ENCODE data around the gene AIG1.

AIG1 gene

GRCh38 chr6:143112837-143113236, 52.1 kb downstream of the AIG1 start:
- no peaks in the 10 kb centered on the region for H3K36me3 Mint-ChIP-seq
- H3K27me3 Mint-ChIP-seq = no peaks in the 10 kb centered on the region
- no peak for DNase-seq
- H3K9me3 Mint-ChIP-seq = no peaks in the 10 kb centered on the region
- H3K4me1 Mint-ChIP-seq = no peaks in the 10 kb centered on the region
- H3K4me3 Mint-ChIP-seq = no peak overlapping the region
- H3K27ac Mint-ChIP-seq = no peak overlapping the region
- CTCF ChIA-PET = no interaction called here

- Mint-ChIP-seq H3K36me3 (peaks cover 1% of the 10 kb centered on the region), H3K9me3 (peaks cover 2% of the 10 kb centered on the region), H3K4me3 (no peak overlapping the region), H3K27me3 (no peaks in the 10 kb centered on the region), H3K4me1 (no peaks in the 10 kb centered on the region), H3K27ac (no peak overlapping the region)
- CTCF ChIA-PET = no interaction called here
- no peak for DNase-seq
These were observed 55.0 kb downstream of the AIG1 start for GRCh38 chr6:143115728-143116127.

GRCh38 chr6:143117108-143117507, 56.4 kb downstream of the AIG1 start:
- Mint-ChIP-seq H3K4me1 (no peaks in the 10 kb centered on the region), H3K27ac (no peak overlapping the region), H3K27me3 (no peaks in the 10 kb centered on the region), H3K4me3 (no peak overlapping the region), H3K36me3 (peaks cover 1% of the 10 kb centered on the region), H3K9me3 (peaks cover 6% of the 10 kb centered on the region)
- CTCF ChIA-PET = no interaction called here
- DNase-seq = no peak

GRCh38 chr6:143119260-143119659, 58.6 kb downstream of the AIG1 start:
- no peak overlapping the region for H3K4me3 Mint-ChIP-seq
- no peak overlapping the region for H3K27ac Mint-ChIP-seq
- CTCF ChIA-PET = no interaction called here
- no peaks in the 10 kb centered on the region for H3K27me3 Mint-ChIP-seq
- peaks cover 1% of the 10 kb centered on the region for H3K36me3 Mint-ChIP-seq
- H3K4me1 Mint-ChIP-seq = no peaks in the 10 kb centered on the region
- no peak for DNase-seq
- peaks cover 6% of the 10 kb centered on the region for H3K9me3 Mint-ChIP-seq

- CTCF ChIA-PET = no interaction called here
- H3K4me1 Mint-ChIP-seq = no peaks in the 10 kb centered on the region
- no peak for DNase-seq
- H3K36me3 Mint-ChIP-seq = peaks cover 1% of the 10 kb centered on the region
- no peaks in the 10 kb centered on the region for H3K27me3 Mint-ChIP-seq
- no peak overlapping the region for H3K4me3 Mint-ChIP-seq
- H3K27ac Mint-ChIP-seq = no peak overlapping the region
- peaks cover 6% of the 10 kb centered on the region for H3K9me3 Mint-ChIP-seq
These were observed 62.4 kb downstream of the AIG1 start for GRCh38 chr6:143123081-143123480.

GRCh38 chr6:143123941-143124340, 63.3 kb downstream of the AIG1 start:
- peaks cover 6% of the 10 kb centered on the region for H3K9me3 Mint-ChIP-seq
- DNase-seq = no peak
- H3K36me3 Mint-ChIP-seq = peaks cover 1% of the 10 kb centered on the region
- no peak overlapping the region for H3K4me3 Mint-ChIP-seq
- H3K27ac Mint-ChIP-seq = no peak overlapping the region
- CTCF ChIA-PET = no interaction called here
- no peaks in the 10 kb centered on the region for H3K4me1 Mint-ChIP-seq
- H3K27me3 Mint-ChIP-seq = no peaks in the 10 kb centered on the region

GRCh38 chr6:143125455-143125854, 64.8 kb downstream of the AIG1 start:
- Mint-ChIP-seq H3K4me1 (no peaks in the 10 kb centered on the region), H3K9me3 (peaks cover 5% of the 10 kb centered on the region), H3K4me3 (no peak overlapping the region)

GRCh38 chr6:143125864-143126573, 65.3 kb downstream of the AIG1 start:
- peaks cover 3% of the 10 kb centered on the region for H3K36me3 Mint-ChIP-seq
- H3K27ac Mint-ChIP-seq = no peak overlapping the region
- CTCF ChIA-PET = no interaction called here
- H3K9me3 Mint-ChIP-seq = peaks cover 9% of the 10 kb centered on the region
- no peak overlapping the region for H3K4me3 Mint-ChIP-seq
- H3K4me1 Mint-ChIP-seq = no peaks in the 10 kb centered on the region
- DNase-seq = no peak
- H3K27me3 Mint-ChIP-seq = no peaks in the 10 kb centered on the region

More at GRCh38 chr6:143125455-143125854, 64.8 kb downstream of the AIG1 start:
- H3K27ac Mint-ChIP-seq = no peak overlapping the region
- DNase-seq = no peak
- no peaks in the 10 kb centered on the region for H3K36me3 Mint-ChIP-seq
- H3K27me3 Mint-ChIP-seq = no peaks in the 10 kb centered on the region
- CTCF ChIA-PET = no interaction called here

GRCh38 chr6:143126574-143126941, 65.9 kb downstream of the AIG1 start:
- Mint-ChIP-seq H3K36me3 (peaks cover 8% of the 10 kb centered on the region), H3K27ac (no peak overlapping the region), H3K9me3 (peaks cover 11% of the 10 kb centered on the region), H3K27me3 (no peaks in the 10 kb centered on the region), H3K4me1 (no peaks in the 10 kb centered on the region), H3K4me3 (no peak overlapping the region)
- CTCF ChIA-PET = no interaction called here
- no peak for DNase-seq

GRCh38 chr6:143127941-143128680, 67.4 kb downstream of the AIG1 start:
- Mint-ChIP-seq H3K27me3 (no peaks in the 10 kb centered on the region), H3K4me1 (no peaks in the 10 kb centered on the region), H3K9me3 (peaks cover 13% of the 10 kb centered on the region), H3K36me3 (peaks cover 8% of the 10 kb centered on the region), H3K27ac (no peak overlapping the region), H3K4me3 (no peak overlapping the region)
- CTCF ChIA-PET = no interaction called here
- no peak for DNase-seq

GRCh38 chr6:143128681-143129015, 68.0 kb downstream of the AIG1 start:
- no peak overlapping the region for H3K27ac Mint-ChIP-seq
- H3K4me1 Mint-ChIP-seq = no peaks in the 10 kb centered on the region
- no peaks in the 10 kb centered on the region for H3K27me3 Mint-ChIP-seq
- no peak for DNase-seq
- peaks cover 13% of the 10 kb centered on the region for H3K9me3 Mint-ChIP-seq
- H3K36me3 Mint-ChIP-seq = peaks cover 8% of the 10 kb centered on the region
- H3K4me3 Mint-ChIP-seq = no peak overlapping the region
- CTCF ChIA-PET = no interaction called here

GRCh38 chr6:143130928-143131327, 70.2 kb downstream of the AIG1 start:
- H3K9me3 Mint-ChIP-seq = peaks cover 13% of the 10 kb centered on the region
- H3K4me3 Mint-ChIP-seq = no peak overlapping the region
- no peak overlapping the region for H3K27ac Mint-ChIP-seq
- H3K36me3 Mint-ChIP-seq = peaks cover 8% of the 10 kb centered on the region
- CTCF ChIA-PET = no interaction called here
- H3K4me1 Mint-ChIP-seq = peaks cover 5% of the 10 kb centered on the region
- DNase-seq = no peak
- no peaks in the 10 kb centered on the region for H3K27me3 Mint-ChIP-seq

GRCh38 chr6:143135325-143135724, 74.6 kb downstream of the AIG1 start:
- Mint-ChIP-seq H3K27ac (no peak overlapping the region), H3K9me3 (peaks cover 23% of the 10 kb centered on the region), H3K27me3 (no peaks in the 10 kb centered on the region), H3K36me3 (peaks cover 26% of the 10 kb centered on the region), H3K4me3 (no peak overlapping the region), H3K4me1 (peaks cover 15% of the 10 kb centered on the region)
- CTCF ChIA-PET = interaction anchor here (1.2 kb wide), 1 partner anchor 109 kb away, joined by 4 read pairs; no protein-coding TSS in a partner anchor
- DNase-seq = no peak

GRCh38 chr6:143135797-143136561, 75.3 kb downstream of the AIG1 start:
- Mint-ChIP-seq H3K4me3 (no peak overlapping the region), H3K36me3 (peaks cover 26% of the 10 kb centered on the region), H3K4me1 (peaks cover 15% of the 10 kb centered on the region), H3K27ac (no peak overlapping the region), H3K9me3 (peaks cover 20% of the 10 kb centered on the region), H3K27me3 (no peaks in the 10 kb centered on the region)
- no peak for DNase-seq
- CTCF ChIA-PET = interaction anchor here (1.2 kb wide), 1 partner anchor 110 kb away, joined by 4 read pairs; no protein-coding TSS in a partner anchor

GRCh38 chr6:143136647-143137046, 76.0 kb downstream of the AIG1 start:
- CTCF ChIA-PET = no interaction called here

More at GRCh38 chr6:143136647-143137046, 76.0 kb downstream of the AIG1 start:
- H3K27me3 Mint-ChIP-seq = no peaks in the 10 kb centered on the region
- peaks cover 17% of the 10 kb centered on the region for H3K9me3 Mint-ChIP-seq
- H3K27ac Mint-ChIP-seq = no peak overlapping the region
- H3K36me3 Mint-ChIP-seq = peaks cover 21% of the 10 kb centered on the region
- peaks cover 15% of the 10 kb centered on the region for H3K4me1 Mint-ChIP-seq
- no peak overlapping the region for H3K4me3 Mint-ChIP-seq
- no peak for DNase-seq

All from activated naive CD4-positive, alpha-beta T cell treated with anti-CD3 and anti-CD28 coated beads, Interleukin-2, amount 10 ng/mL, durations not matched to agents 7 days and 5 days (primary cell).